ENCODE results near the gene OR5H14.

GRCh38 chr3:98151241-98151640 is 4.0 kb downstream of the OR5H14 start:
- no peak for TF ChIP-seq POLR2A (IDR thresholded peaks at IDR 0.05; ENCODE audit: low read depth)
- TF ChIP-seq CTCF (IDR thresholded peaks at IDR 0.05) = no peak
- TF ChIP-seq EP300 (IDR thresholded peaks at IDR 0.05) = no peak
- TF ChIP-seq POLR2AphosphoS5 (IDR thresholded peaks at IDR 0.05) = no peak
